Right lobe of liver (tissue), 6 donors: Measurements from ENCODE around the gene GRM3. TPM values are rescaled to one million over a fixed set of nuclear protein-coding genes. Genes with fewer than 3 reads are reported as not detected.

Experiments
- ATAC-seq, 4 donors: fragments of 200-7000 bp; cut with Tn5 transposase; one replicate each; pipeline ENCODE4 v1.9.1; 2020; ENCODE audit warnings: mild to moderate bottlenecking in 4 of 4, moderate library complexity in 4 of 4
- DNase-seq, 3 donors: peaks; one replicate each; pipeline ENCODE4 v3.0.0-alpha.2; 2020
- H3K27ac ChIP-seq, 3 donors: fragments of 200-600 bp; one replicate each; pipeline ENCODE4 v1.8.0; 2022
- H3K27me3 ChIP-seq, 2 donors: fragments of 200-600 bp; one replicate each; pipeline ENCODE4 v1.8.0; 2022
- H3K36me3 ChIP-seq, 4 donors: fragments of 200-600 bp; sonication (generic) in 1 of 4; one replicate each; pipeline versions ENCODE4 v1.5.1 to v1.8.0; 2017 to 2022; ENCODE audit warnings: control low read depth in 1 of 4
- H3K4me1 ChIP-seq, 4 donors: fragments of 200-600 bp; sonication (generic) in 1 of 4; one replicate each; pipeline versions ENCODE4 v1.5.1 to v1.8.0; 2017 to 2022; ENCODE audit warnings: control low read depth in 1 of 4
- H3K4me3 ChIP-seq, 3 donors: fragments of 200-600 bp; one replicate each; pipeline ENCODE4 v1.8.0; 2022
- H3K9me3 ChIP-seq, 4 donors: fragments of 200-600 bp; sonication (generic) in 1 of 4; one replicate each; pipeline versions ENCODE4 v1.5.1 to v1.8.0; 2017 to 2022; ENCODE audit warnings: control low read depth in 1 of 4
- POLR2A ChIP-seq: fragments of 450-650 bp; IDR thresholded peaks from one replicate; pipeline ENCODE4 v1.6.1; 2017; ENCODE audit warnings: antibody characterized with exemption, mild to moderate bottlenecking
- WGBS: methylation state at CpG from one replicate; pipeline ENCODE4 v1.1.6; 2018; ENCODE audit warnings: low coverage, low lambda C conversion rate; ENCODE audit not compliant: insufficient coverage; ENCODE audit errors: missing lambda C conversion rate; 5-methylcytosine and 5-hydroxymethylcytosine counted together
- intact Hi-C, 2 donors: fragments of 100-400 bp; cut with DNase I; formaldehyde crosslinking; loops; one replicate each; pipeline versions ENCODE4 v1.11.2 to v1.14.1; 2022
- total RNA-seq, 6 experiments: library from RNA; depleted of rRNA in 2 of 6; stranded (reverse); fragments of >200 nt in 2 of 6; fragmentation: NEBNext Ultra II Directional in 3 of 6; extraction: Animal tissue kit (Norgen Biotek cat#: 25700) in 3 of 6; gene quantifications; one replicate each; pipeline versions ENCODE4 v1.1.0 to v1.2.4, GENCODE V29; 2016 to 2023
- TF ChIP-seq, protein P1 (sequence below), 4 donors: fragments of 200-600 bp in 3 of 4; fragments of 450-650 bp in 1 of 4; IDR thresholded peaks; one replicate each; pipeline versions ENCODE4 v1.5.1 to v1.8.0; 2016 to 2022; ENCODE audit warnings: antibody characterized with exemption in 4 of 4, mild to moderate bottlenecking in 2 of 4
- donor health status: DM: no; HTN: yes; CAD: no.
- donor health status: DM: no; HTN: no; CAD: no.
- donor health status: DM: no; HTN: no; CAD: no.
- donor health status: DM: no; HTN: yes; CAD: no.
- donor health status: DM: no; HTN: yes; CAD: no.

GRM3 gene
- total RNA-seq, 6 experiments from 2014 or later: 0.12 TPM; not detected in 5

DNA sequence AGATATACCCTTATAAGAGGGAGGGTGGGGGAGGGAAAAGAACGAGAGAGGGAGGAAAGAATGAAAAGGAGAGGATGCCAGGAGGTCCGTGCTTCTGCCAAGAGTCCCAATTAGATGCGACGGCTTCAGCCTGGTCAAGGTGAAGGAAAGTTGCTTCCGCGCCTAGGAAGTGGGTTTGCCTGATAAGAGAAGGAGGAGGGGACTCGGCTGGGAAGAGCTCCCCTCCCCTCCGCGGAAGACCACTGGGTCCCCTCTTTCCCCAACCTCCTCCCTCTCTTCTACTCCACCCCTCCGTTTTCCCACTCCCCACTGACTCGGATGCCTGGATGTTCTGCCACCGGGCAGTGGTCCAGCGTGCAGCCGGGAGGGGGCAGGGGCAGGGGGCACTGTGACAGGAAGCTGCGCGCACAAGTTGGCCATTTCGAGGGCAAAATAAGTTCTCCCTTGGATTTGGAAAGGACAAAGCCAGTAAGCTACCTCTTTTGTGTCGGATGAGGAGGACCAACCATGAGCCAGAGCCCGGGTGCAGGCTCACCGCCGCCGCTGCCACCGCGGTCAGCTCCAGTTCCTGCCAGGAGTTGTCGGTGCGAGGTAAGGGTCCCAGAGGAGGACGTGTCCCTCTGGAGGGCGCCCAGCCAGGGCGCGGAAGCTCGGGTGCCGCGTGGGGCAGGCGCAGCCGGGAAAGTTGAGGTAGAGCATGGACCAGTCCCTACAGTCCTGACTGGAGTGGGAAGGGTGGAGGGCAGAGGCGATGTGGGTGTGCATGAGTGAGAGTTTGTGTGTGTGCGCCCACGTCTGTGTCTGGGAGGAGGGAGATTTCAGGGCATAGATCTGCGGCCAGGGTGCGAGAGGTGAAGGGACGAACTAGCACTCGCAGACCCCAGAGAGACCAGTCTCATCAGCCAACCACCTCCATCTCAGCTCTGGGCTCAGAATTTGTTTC, 844 bp downstream of the GRM3 start:
- WGBS: under 1% methylated on average over 30 of the region's 42 CpGs
- Histone ChIP-seq H3K27ac (no peak overlapping the region), H3K4me3 (no peak overlapping the region), H3K27me3 (peaks cover 0 to 11% of the 10 kb centered on the region in 2 donors), H3K4me1 (peaks cover 0 to 10% (median 0%) of the 10 kb centered on the region in 4 donors), H3K36me3 (no peaks in the 10 kb centered on the region), H3K9me3 (no peaks in the 10 kb centered on the region)
- TF ChIP-seq, protein P1, sequence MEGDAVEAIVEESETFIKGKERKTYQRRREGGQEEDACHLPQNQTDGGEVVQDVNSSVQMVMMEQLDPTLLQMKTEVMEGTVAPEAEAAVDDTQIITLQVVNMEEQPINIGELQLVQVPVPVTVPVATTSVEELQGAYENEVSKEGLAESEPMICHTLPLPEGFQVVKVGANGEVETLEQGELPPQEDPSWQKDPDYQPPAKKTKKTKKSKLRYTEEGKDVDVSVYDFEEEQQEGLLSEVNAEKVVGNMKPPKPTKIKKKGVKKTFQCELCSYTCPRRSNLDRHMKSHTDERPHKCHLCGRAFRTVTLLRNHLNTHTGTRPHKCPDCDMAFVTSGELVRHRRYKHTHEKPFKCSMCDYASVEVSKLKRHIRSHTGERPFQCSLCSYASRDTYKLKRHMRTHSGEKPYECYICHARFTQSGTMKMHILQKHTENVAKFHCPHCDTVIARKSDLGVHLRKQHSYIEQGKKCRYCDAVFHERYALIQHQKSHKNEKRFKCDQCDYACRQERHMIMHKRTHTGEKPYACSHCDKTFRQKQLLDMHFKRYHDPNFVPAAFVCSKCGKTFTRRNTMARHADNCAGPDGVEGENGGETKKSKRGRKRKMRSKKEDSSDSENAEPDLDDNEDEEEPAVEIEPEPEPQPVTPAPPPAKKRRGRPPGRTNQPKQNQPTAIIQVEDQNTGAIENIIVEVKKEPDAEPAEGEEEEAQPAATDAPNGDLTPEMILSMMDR (IDR thresholded peaks at IDR 0.05): no peak
- TF ChIP-seq POLR2A: no peak
- ATAC-seq: peak; percentile 46 to 58 (median 47)
- no peak for DNase-seq
- intact Hi-C loops: no loop called here

DNA sequence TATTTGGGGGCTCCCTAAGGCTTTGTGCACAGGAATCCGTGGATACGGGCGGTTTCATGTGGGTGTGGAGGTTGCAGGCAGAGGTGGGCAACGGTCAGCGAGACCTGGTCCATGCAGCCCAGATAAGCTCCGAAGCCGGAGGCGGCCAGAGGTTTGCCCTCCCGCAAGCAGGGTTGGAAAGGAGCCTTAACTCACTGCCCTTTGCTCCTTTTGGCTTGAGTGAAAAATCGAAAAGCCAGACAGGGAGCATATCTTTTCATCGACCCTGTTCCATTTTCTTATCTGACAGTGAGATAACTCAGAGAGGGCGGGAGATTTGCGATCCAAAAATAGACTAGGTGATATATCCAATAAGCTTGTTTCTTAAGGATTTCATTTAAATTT, 1.5 kb downstream of the GRM3 start:
- H3K4me1 ChIP-seq: peaks cover 0 to 10% (median 0%) of the 10 kb centered on the region in 4 donors
- peak in 1 of 3 donors; percentile 43 for DNase-seq
- no peak overlapping the region for H3K27ac ChIP-seq
- TF ChIP-seq POLR2A: no peak
- TF ChIP-seq, protein P1 (IDR thresholded peaks at IDR 0.05): no peak
- intact Hi-C loops: no loop called here
- ATAC-seq: peak; percentile 32 to 71 (median 50)
- H3K4me3 ChIP-seq: no peak overlapping the region
- WGBS: 6% methylated on average over 10 of the region's 13 CpGs
- H3K9me3 ChIP-seq: no peaks in the 10 kb centered on the region
- no peaks in the 10 kb centered on the region for H3K36me3 ChIP-seq
- peaks cover 0 to 11% of the 10 kb centered on the region in 2 donors for H3K27me3 ChIP-seq

DNA sequence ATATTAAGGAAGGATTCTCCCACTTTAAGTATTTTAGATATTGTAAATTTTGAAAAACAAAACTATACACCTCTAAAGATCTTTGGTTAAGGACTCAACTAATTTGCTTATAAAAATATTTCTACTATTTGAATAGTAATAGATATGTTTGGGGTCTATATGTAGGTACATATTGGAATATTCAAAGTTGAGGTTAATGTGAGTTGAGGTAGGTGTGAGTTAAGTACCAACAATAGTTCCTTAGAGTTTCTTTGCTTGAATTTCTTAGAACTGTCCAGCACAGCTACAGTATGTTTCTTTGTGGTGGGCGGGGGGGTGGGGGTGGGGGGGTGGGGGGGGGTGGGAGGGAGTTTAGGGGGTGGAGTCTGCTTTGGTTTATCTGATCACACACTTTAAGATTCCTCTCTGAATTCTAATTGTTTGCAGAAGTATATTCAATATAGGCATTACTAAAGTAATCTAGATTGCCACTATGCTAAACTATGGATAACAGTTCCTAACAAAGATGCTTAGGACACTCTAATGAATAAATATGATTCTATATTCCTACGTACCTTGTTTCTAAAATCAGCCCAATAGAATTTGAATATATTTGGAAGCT, 2.1 kb downstream of the GRM3 start:
- Histone ChIP-seq H3K36me3 (no peaks in the 10 kb centered on the region), H3K27ac (no peak overlapping the region), H3K4me3 (no peak overlapping the region), H3K27me3 (peaks cover 0 to 11% of the 10 kb centered on the region in 2 donors), H3K4me1 (peaks cover 0 to 10% (median 0%) of the 10 kb centered on the region in 4 donors), H3K9me3 (no peaks in the 10 kb centered on the region)
- no peak for TF ChIP-seq POLR2A
- TF ChIP-seq, protein P1 (IDR thresholded peaks at IDR 0.05): no peak
- WGBS: 45% methylated on average over 2 of the region's 2 CpGs
- ATAC-seq: no peak
- intact Hi-C loops: no loop called here
- DNase-seq: no peak

DNA sequence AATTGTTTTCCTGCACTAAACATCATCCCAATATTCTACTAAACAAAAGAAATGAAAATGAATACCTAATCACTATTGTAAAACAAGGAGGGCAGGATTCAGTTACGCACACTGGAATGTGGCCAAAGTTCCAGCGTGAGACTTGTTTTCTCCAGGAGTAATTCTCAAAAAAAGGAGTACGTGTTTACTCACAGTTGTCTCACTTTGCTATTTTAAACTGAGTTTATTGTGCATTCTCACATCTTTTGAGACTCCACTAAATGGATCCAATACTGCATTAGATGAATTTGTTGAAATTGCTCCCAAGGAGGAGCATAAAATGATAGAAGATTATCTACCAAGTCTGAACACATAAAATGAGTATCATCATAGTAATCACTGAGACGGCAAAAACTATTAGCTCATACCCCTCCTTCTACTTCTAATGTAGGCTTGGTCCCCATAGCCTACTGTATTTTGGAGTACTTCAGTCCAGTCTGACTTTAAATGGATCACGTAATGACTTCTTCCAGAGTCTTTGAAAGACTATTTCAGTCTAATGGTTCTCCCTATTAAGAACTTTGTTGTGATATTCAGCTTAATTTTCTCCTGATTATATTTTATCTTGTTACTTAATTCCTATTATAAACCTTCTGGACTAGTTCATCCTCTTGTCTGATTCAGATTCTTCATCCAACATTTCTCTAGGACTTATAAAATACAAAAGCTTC, 3.8 kb downstream of the GRM3 start:
- no peak overlapping the region for H3K27ac ChIP-seq
- no peaks in the 10 kb centered on the region for H3K9me3 ChIP-seq
- H3K27me3 ChIP-seq: peaks cover 0 to 3% of the 10 kb centered on the region in 2 donors
- ATAC-seq: no peak
- 69% methylated on average over 5 of the region's 5 CpGs for WGBS
- intact Hi-C loops: no loop called here
- H3K36me3 ChIP-seq: no peaks in the 10 kb centered on the region
- H3K4me3 ChIP-seq: no peak overlapping the region
- no peak for DNase-seq
- no peak for TF ChIP-seq POLR2A
- TF ChIP-seq, protein P1 (IDR thresholded peaks at IDR 0.05): no peak
- H3K4me1 ChIP-seq: peaks cover 0 to 10% (median 0%) of the 10 kb centered on the region in 4 donors
